Osteoblast (primary cell): Measurements from ENCODE around the gene HADHB. TPM values are rescaled to one million over a fixed set of nuclear protein-coding genes. Genes with fewer than 3 reads are reported as not detected.

ENCODE experiments used
- DNase-seq: peaks from one replicate; pipeline ENCODE4 v3.0.0; 2011; ENCODE audit warnings: low spot score, mixed read lengths; ENCODE audit not compliant: insufficient read length; ENCODE audit errors: missing footprints
- H2AFZ ChIP-seq: 2 replicates; pipeline ENCODE4 v1.6.0; 2011; ENCODE audit warnings: mild to moderate bottlenecking, low read length
- H3K27ac ChIP-seq: 2 replicates; pipeline ENCODE4 v1.5.1; 2011; ENCODE audit warnings: mild to moderate bottlenecking, low read depth, low read length, moderate library complexity
- H3K27me3 ChIP-seq: 2 replicates; pipeline ENCODE4 v1.6.0; 2012; ENCODE audit warnings: mild to moderate bottlenecking, control low read depth, inconsistent platforms, low read length, moderate library complexity; ENCODE audit not compliant: insufficient read depth
- H3K36me3 ChIP-seq: 2 replicates; pipeline ENCODE4 v1.5.1; 2011; ENCODE audit warnings: mild to moderate bottlenecking, low read length, control low read depth, moderate library complexity; ENCODE audit not compliant: insufficient read depth
- H3K4me1 ChIP-seq: 2 replicates; pipeline ENCODE4 v1.5.1; 2011; ENCODE audit warnings: mild to moderate bottlenecking, low read length, control low read depth, moderate library complexity; ENCODE audit not compliant: insufficient read depth
- H3K4me2 ChIP-seq: 2 replicates; pipeline ENCODE4 v1.6.0; 2011; ENCODE audit warnings: mild to moderate bottlenecking, low read length; ENCODE audit not compliant: insufficient read depth
- H3K4me3 ChIP-seq: fragments of 200-600 bp; sonication (generic); 3 replicates; pipeline ENCODE4 v1.5.1; 2012; ENCODE audit warnings: mild to moderate bottlenecking, low read length, inconsistent platforms; ENCODE audit not compliant: insufficient read depth
- H3K79me2 ChIP-seq: 2 replicates; pipeline ENCODE4 v1.6.0; 2012; ENCODE audit warnings: mild to moderate bottlenecking, low read length, control low read depth, inconsistent platforms; ENCODE audit not compliant: insufficient read depth
- H3K9me3 ChIP-seq: 2 replicates; pipeline ENCODE4 v1.5.1; 2011; ENCODE audit warnings: low read depth, low read length, control low read depth
- H4K20me1 ChIP-seq: 2 replicates; pipeline ENCODE4 v1.6.0; 2012; ENCODE audit warnings: mild to moderate bottlenecking, low read length, control low read depth; ENCODE audit not compliant: insufficient read depth
- CTCF ChIP-seq: IDR thresholded peaks from 2 replicates; pipeline ENCODE4 v1.5.1; 2011; ENCODE audit warnings: mild to moderate bottlenecking, low read depth, low read length, moderate library complexity; ENCODE audit errors: extremely low read depth
- total RNA-seq: library from RNA; depleted of rRNA; stranded (reverse); fragments of >200 nt; gene quantifications from 2 replicates; pipeline ENCODE4 v1.2.3, GENCODE V29; 2012

HADHB gene
- total RNA-seq, 1 donor, result 119 TPM

- H4K20me1 ChIP-seq, result no peaks in the 10 kb centered on the region
- DNase-seq, result no peak
These were observed 36.5 kb downstream of the HADHB start for GRCh38 chr2:26281226-26281625.

GRCh38 chr2:26283606-26284005 is 38.9 kb downstream of the HADHB start:
- no peaks in the 10 kb centered on the region for H3K27me3 ChIP-seq
- DNase-seq, result no peak
- no peak overlapping the region for H3K4me3 ChIP-seq
- TF ChIP-seq CTCF, result no peak
- no peaks in the 10 kb centered on the region for H3K9me3 ChIP-seq
- no peak overlapping the region for H3K27ac ChIP-seq
- H3K36me3 ChIP-seq, result peaks cover 61% of the 10 kb centered on the region
- no peaks in the 10 kb centered on the region for H4K20me1 ChIP-seq
- no peaks in the 10 kb centered on the region for H3K79me2 ChIP-seq
- H2AFZ ChIP-seq, result no peak overlapping the region
- no peak overlapping the region for H3K4me2 ChIP-seq
- peaks cover 4% of the 10 kb centered on the region for H3K4me1 ChIP-seq

More at GRCh38 chr2:26281226-26281625, 36.5 kb downstream of the HADHB start:
- H3K4me3 ChIP-seq, result no peak overlapping the region
- no peak overlapping the region for H2AFZ ChIP-seq
- no peak overlapping the region for H3K27ac ChIP-seq
- no peaks in the 10 kb centered on the region for H3K79me2 ChIP-seq
- H3K27me3 ChIP-seq, result no peaks in the 10 kb centered on the region
- no peak overlapping the region for H3K4me2 ChIP-seq
- peaks cover 70% of the 10 kb centered on the region for H3K36me3 ChIP-seq
- no peaks in the 10 kb centered on the region for H3K9me3 ChIP-seq
- H3K4me1 ChIP-seq, result peaks cover 4% of the 10 kb centered on the region
- no peak for TF ChIP-seq CTCF

- Histone ChIP-seq H3K27me3 (no peaks in the 10 kb centered on the region), H2AFZ (no peak overlapping the region), H3K36me3 (peaks cover 58% of the 10 kb centered on the region), H3K27ac (no peak overlapping the region), H3K79me2 (no peaks in the 10 kb centered on the region), H3K9me3 (no peaks in the 10 kb centered on the region), H4K20me1 (no peaks in the 10 kb centered on the region), H3K4me1 (peaks cover 4% of the 10 kb centered on the region), H3K4me2 (no peak overlapping the region), H3K4me3 (no peak overlapping the region)
- TF ChIP-seq CTCF, result no peak
- no peak for DNase-seq
These were observed 39.4 kb downstream of the HADHB start for GRCh38 chr2:26284132-26284531.

- no peak overlapping the region for H2AFZ ChIP-seq
- peaks cover 4% of the 10 kb centered on the region for H3K4me1 ChIP-seq
- H4K20me1 ChIP-seq, result no peaks in the 10 kb centered on the region
- H3K4me3 ChIP-seq, result no peak overlapping the region
- no peaks in the 10 kb centered on the region for H3K27me3 ChIP-seq
- H3K4me2 ChIP-seq, result no peak overlapping the region
- DNase-seq, result no peak
- no peak for TF ChIP-seq CTCF
- peaks cover 42% of the 10 kb centered on the region for H3K36me3 ChIP-seq
- no peaks in the 10 kb centered on the region for H3K9me3 ChIP-seq
- H3K79me2 ChIP-seq, result no peaks in the 10 kb centered on the region
- no peak overlapping the region for H3K27ac ChIP-seq
These were observed 41.2 kb downstream of the HADHB start for GRCh38 chr2:26285931-26286330.
